Prostate gland (tissue), 1 donor: ENCODE results near the gene TP53I13.

Source experiments
- POLR2A ChIP-seq: fragments of 450-650 bp; IDR thresholded peaks from one replicate; pipeline ENCODE4 v1.6.1; 2016; ENCODE audit warnings: antibody characterized with exemption, mild to moderate bottlenecking
- POLR2AphosphoS5 ChIP-seq: sonication (generic); formaldehyde crosslinking; IDR thresholded peaks from one replicate; pipeline ENCODE4 v1.6.1; 2017; ENCODE audit warnings: antibody characterized with exemption

- no peak for TF ChIP-seq POLR2A
- no peak for TF ChIP-seq POLR2AphosphoS5
Measured at GRCh38 chr17:29576214-29577000, 7.9 kb downstream of the TP53I13 start.
